ENCODE data around the gene PRKAB1.

The PRKAB1 gene

DNA sequence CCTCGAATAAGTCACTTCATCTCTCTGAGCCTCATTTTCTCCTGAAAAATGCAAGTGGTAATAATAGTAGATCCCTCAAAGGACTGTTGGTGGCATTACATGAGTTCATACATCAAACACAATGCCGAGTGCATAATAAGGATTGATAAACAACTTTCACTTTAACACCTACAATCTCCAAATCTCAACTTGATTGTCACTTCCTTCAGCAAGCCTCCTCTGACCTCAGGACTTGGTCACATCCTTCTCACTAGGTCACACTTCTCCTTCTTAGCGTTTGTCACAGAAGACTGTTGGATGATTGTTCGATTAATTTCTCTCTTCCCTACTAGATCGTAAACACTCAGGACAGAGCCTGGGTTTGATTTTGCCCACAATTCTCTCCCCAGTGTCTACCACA lies 7.9 kb upstream of the PRKAB1 start:
- TF ChIP-seq SIN3A (IDR thresholded peaks at IDR 0.05; ENCODE audit: borderline replicate concordance, insufficient read depth, low read length): no peak
- TF ChIP-seq, protein P1, sequence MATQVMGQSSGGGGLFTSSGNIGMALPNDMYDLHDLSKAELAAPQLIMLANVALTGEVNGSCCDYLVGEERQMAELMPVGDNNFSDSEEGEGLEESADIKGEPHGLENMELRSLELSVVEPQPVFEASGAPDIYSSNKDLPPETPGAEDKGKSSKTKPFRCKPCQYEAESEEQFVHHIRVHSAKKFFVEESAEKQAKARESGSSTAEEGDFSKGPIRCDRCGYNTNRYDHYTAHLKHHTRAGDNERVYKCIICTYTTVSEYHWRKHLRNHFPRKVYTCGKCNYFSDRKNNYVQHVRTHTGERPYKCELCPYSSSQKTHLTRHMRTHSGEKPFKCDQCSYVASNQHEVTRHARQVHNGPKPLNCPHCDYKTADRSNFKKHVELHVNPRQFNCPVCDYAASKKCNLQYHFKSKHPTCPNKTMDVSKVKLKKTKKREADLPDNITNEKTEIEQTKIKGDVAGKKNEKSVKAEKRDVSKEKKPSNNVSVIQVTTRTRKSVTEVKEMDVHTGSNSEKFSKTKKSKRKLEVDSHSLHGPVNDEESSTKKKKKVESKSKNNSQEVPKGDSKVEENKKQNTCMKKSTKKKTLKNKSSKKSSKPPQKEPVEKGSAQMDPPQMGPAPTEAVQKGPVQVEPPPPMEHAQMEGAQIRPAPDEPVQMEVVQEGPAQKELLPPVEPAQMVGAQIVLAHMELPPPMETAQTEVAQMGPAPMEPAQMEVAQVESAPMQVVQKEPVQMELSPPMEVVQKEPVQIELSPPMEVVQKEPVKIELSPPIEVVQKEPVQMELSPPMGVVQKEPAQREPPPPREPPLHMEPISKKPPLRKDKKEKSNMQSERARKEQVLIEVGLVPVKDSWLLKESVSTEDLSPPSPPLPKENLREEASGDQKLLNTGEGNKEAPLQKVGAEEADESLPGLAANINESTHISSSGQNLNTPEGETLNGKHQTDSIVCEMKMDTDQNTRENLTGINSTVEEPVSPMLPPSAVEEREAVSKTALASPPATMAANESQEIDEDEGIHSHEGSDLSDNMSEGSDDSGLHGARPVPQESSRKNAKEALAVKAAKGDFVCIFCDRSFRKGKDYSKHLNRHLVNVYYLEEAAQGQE (IDR thresholded peaks at IDR 0.05; ENCODE audit: insufficient read depth in 1 of 2, low read depth in 2 of 2, low read length in 2 of 2): no peak
- no peak for TF ChIP-seq POLR2AphosphoS5 (IDR thresholded peaks at IDR 0.05; ENCODE audit: low read depth, low read length)
- TF ChIP-seq FOXP2 (optimal IDR thresholded peaks at IDR 0.05; ENCODE audit: borderline replicate concordance, extremely low read depth, extremely low read length, insufficient read depth): no peak
- no peak for TF ChIP-seq TAF1 (IDR thresholded peaks at IDR 0.05; ENCODE audit: borderline replicate concordance, insufficient read depth, low read length)

DNA sequence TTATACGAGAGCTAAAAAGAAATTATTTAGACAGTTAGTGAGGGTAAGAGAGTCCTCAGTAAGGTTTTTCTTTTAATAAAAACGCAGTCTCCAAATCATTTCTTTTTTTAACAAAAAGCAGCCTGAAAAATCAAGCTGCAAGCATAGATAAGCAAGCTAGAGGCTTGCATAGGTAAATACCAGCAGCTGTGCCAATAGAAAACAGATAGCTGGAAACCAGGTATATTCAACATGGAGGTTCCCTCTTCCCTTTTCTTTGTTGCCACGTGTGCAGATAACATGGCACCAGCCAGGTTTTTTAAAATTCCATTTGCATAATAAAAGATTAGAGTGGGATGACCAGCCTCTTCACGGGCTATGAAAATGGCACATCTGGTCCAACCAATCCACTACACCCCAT lies 6.1 kb upstream of the PRKAB1 start:
- TF ChIP-seq POLR2AphosphoS5 (IDR thresholded peaks at IDR 0.05; ENCODE audit: low read depth, low read length) (no peak), SIN3A (IDR thresholded peaks at IDR 0.05; ENCODE audit: borderline replicate concordance, insufficient read depth, low read length) (no peak), TAF1 (IDR thresholded peaks at IDR 0.05; ENCODE audit: borderline replicate concordance, insufficient read depth, low read length) (no peak), FOXP2 (optimal IDR thresholded peaks at IDR 0.05; ENCODE audit: borderline replicate concordance, extremely low read depth, extremely low read length, insufficient read depth) (no peak)
- TF ChIP-seq, protein P1 (IDR thresholded peaks at IDR 0.05; ENCODE audit: insufficient read depth in 1 of 2, low read depth in 2 of 2, low read length in 2 of 2): no peak

DNA sequence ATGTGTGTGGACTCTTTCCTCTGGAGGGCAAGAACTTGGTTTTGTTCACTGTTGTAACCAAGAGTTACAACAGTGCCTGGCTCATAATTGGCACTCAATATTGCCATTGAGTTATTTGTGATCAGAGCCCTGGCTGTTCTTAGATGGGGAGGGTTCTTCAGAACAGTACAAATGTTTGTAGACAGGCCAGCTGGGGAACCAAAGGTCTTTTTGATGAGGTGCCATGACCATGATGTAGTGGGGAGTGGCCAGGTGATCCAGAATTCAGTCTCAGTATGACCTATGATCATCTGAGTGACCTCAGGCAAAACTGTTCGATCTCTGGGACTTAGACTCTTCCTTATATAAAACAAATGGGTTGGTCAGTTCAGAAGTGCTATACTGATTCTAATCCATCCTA lies 3.3 kb upstream of the PRKAB1 start:
- TF ChIP-seq POLR2AphosphoS5 (IDR thresholded peaks at IDR 0.05; ENCODE audit: low read depth, low read length) (no peak), SIN3A (IDR thresholded peaks at IDR 0.05; ENCODE audit: borderline replicate concordance, insufficient read depth, low read length) (no peak)

DNA sequence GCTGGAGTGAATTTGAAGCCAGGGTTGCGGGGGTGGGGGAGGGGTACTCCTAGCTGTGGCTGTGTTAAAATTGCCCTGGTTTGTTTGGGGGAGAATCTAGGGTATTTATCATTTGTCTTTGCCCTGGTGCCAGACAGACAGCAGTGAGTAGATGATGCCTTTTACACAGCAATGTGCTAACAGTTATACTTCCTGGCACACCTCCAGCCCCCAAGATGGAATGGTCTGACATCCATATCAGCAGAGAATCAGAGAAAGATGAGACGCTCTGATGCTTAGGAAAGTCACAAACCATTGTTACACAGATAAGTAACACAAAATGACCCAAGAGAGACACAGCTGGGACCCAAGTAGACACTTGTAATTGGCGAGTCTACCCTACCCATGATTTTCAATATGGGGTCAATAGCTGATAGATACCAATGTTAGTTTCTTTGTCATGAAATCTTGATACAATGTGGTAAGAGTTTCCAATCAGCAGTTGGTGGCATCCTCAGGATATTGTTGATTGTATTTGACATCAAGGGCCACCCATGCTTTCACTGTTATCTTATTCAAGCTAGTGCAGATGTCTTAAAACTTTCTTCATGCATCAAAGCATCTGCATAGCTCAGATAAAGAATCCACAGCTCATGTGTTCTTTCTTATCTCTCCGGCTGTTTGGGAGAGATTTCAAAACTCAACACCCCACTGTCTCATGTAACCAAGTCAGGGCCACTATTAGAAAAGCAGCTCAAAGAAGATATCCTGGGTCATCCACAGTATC lies 2.6 kb upstream of the PRKAB1 start:
- TF ChIP-seq SIN3A (IDR thresholded peaks at IDR 0.05; ENCODE audit: borderline replicate concordance, insufficient read depth, low read length) (no peak), FOXP2 (optimal IDR thresholded peaks at IDR 0.05; ENCODE audit: borderline replicate concordance, extremely low read depth, extremely low read length, insufficient read depth) (no peak), TAF1 (IDR thresholded peaks at IDR 0.05; ENCODE audit: borderline replicate concordance, insufficient read depth, low read length) (no peak), POLR2AphosphoS5 (IDR thresholded peaks at IDR 0.05; ENCODE audit: low read depth, low read length) (no peak)
- TF ChIP-seq, protein P1 (IDR thresholded peaks at IDR 0.05; ENCODE audit: insufficient read depth in 1 of 2, low read depth in 2 of 2, low read length in 2 of 2): no peak

DNA sequence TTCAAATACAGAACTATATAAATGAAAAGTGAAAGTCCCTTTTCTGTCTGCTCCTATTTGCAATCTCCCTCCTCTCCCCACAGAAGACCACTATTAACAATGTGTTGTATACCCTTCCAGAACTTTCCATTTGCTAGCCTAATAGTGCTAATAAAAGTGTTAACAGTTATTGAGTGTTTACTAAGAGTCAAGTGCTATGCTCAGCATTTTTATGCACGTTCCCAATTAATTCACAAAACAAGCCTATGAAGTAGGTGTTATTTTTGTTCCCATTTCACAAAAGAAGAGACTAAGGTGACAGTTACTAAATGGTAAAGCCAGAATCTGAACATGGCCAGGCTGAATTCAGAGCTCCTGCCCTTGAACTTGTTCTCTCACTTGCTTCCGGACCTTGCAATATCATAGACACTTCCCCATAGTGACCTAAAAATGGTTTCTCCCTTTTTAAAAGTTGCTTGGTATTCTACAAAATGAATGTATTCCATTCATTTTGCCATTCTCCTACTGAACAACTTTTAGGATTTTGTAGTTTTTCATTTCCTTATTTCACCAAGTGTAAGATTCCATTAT lies 1.6 kb upstream of the PRKAB1 start:
- no peak for TF ChIP-seq TAF1 (IDR thresholded peaks at IDR 0.05; ENCODE audit: borderline replicate concordance, insufficient read depth, low read length)
- TF ChIP-seq POLR2AphosphoS5 (IDR thresholded peaks at IDR 0.05; ENCODE audit: low read depth, low read length): no peak

DNA sequence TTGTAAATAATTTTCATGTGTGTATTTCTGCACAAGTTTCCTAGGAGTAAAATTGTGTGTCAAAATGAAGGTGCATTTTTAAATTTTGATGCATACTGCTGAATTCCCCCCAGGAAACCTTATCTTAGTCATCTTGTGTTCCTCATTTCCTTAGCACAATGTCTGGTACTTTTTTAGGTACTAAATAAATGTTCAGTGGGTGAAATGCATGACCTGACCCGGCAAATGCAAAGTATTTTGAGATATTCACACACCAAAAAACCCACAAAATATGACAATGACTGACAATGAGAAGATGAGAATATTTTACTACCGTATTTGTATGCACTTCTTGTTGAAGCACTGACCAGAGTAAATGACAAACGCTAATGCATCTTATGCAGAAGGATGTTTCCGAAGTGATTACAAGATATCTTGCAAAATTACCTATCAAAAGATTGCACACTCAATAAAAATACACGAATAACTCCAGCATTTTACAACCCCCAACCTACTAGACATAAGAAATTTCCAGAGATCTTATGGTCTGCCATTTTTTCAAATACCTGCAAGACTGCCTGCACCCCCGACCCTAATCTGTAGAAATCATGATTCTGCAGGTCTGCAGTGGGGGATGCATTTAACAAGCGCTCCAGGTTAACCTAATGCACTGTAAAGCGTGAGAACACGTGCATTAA lies 895 bp upstream of the PRKAB1 start:
- no peak for TF ChIP-seq SIN3A (IDR thresholded peaks at IDR 0.05; ENCODE audit: borderline replicate concordance, insufficient read depth, low read length)
- no peak for TF ChIP-seq FOXP2 (optimal IDR thresholded peaks at IDR 0.05; ENCODE audit: borderline replicate concordance, extremely low read depth, extremely low read length, insufficient read depth)
- no peak for TF ChIP-seq TAF1 (IDR thresholded peaks at IDR 0.05; ENCODE audit: borderline replicate concordance, insufficient read depth, low read length)
- TF ChIP-seq POLR2AphosphoS5 (IDR thresholded peaks at IDR 0.05; ENCODE audit: low read depth, low read length): no peak
- TF ChIP-seq, protein P1 (IDR thresholded peaks at IDR 0.05; ENCODE audit: insufficient read depth in 1 of 2, low read depth in 2 of 2, low read length in 2 of 2): no peak

Measured in PFSK-1 (cell line).